Mammary epithelial cell (primary cell): ENCODE measurements around the gene FAM13B.

Source experiments
- EZH2 ChIP-seq: IDR thresholded peaks from 2 replicates; pipeline ENCODE4 v1.6.1; 2012; ENCODE audit warnings: low read length, inconsistent platforms, borderline replicate concordance
- TF ChIP-seq, protein P1 (sequence below), 2 donors: IDR thresholded peaks in 1 of 2; conservative IDR thresholded peaks in 1 of 2; 2 replicates each; pipeline ENCODE4 v1.5.1; 2011 to 2012; ENCODE audit warnings: inconsistent platforms in 2 of 2, low read length in 2 of 2, mild to moderate bottlenecking in 2 of 2, control low read depth in 1 of 2, low read depth in 1 of 2; ENCODE audit not compliant: insufficient read depth in 1 of 2; ENCODE audit errors: extremely low read depth in 1 of 2

DNA sequence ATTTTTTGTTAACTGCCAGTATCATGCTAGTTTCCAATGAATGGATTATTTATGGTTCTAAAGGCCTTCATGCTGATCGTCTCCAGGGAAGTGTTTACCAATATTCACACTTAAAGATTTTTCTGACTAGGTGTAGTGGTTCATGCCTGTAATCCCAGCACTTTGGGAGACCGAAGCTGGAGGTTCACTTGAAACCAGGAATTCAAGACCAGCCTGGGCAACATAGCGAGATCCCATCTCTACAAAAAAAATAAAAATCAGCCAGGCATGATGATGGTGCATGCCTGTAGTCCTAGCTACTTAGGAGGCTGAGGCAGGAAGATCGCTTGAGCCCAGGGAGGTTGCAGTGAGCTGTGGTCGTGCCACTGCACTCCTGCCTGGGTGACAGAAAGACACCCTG is 43.5 kb downstream of the FAM13B start:
- TF ChIP-seq, protein P1, sequence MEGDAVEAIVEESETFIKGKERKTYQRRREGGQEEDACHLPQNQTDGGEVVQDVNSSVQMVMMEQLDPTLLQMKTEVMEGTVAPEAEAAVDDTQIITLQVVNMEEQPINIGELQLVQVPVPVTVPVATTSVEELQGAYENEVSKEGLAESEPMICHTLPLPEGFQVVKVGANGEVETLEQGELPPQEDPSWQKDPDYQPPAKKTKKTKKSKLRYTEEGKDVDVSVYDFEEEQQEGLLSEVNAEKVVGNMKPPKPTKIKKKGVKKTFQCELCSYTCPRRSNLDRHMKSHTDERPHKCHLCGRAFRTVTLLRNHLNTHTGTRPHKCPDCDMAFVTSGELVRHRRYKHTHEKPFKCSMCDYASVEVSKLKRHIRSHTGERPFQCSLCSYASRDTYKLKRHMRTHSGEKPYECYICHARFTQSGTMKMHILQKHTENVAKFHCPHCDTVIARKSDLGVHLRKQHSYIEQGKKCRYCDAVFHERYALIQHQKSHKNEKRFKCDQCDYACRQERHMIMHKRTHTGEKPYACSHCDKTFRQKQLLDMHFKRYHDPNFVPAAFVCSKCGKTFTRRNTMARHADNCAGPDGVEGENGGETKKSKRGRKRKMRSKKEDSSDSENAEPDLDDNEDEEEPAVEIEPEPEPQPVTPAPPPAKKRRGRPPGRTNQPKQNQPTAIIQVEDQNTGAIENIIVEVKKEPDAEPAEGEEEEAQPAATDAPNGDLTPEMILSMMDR (conservative IDR thresholded peaks at IDR 0.05 in 1 of 2, IDR thresholded peaks at IDR 0.05 in 1 of 2; ENCODE audit: extremely low read depth in 1 of 2, insufficient read depth in 1 of 2, low read depth in 1 of 2, low read length in 2 of 2): no peak
- TF ChIP-seq EZH2: no peak
